Fibroblast of peridontal ligament (primary cell): ENCODE results near the gene CNTNAP2.

ENCODE experiments used
- DNase-seq: peaks from one replicate; pipeline ENCODE4 v3.0.0-alpha.2; 2010; ENCODE audit errors: extremely low read depth

CNTNAP2 gene

GRCh38 chr7:146683439-146683838 lies 566.8 kb downstream of the CNTNAP2 start:
- peak; percentile 23 for DNase-seq

GRCh38 chr7:146690987-146691386 lies 574.4 kb downstream of the CNTNAP2 start:
- no peak for DNase-seq

GRCh38 chr7:146698995-146699610 lies 582.5 kb downstream of the CNTNAP2 start:
- no peak for DNase-seq

GRCh38 chr7:146700015-146700560 lies 583.5 kb downstream of the CNTNAP2 start:
- DNase-seq: no peak

- no peak for DNase-seq
Measured at GRCh38 chr7:146701166-146701565, 584.6 kb downstream of the CNTNAP2 start.

- no peak for DNase-seq
Measured at GRCh38 chr7:146702898-146703297, 586.3 kb downstream of the CNTNAP2 start.

GRCh38 chr7:146709451-146710027 lies 592.9 kb downstream of the CNTNAP2 start:
- DNase-seq: no peak

- no peak for DNase-seq
Measured at GRCh38 chr7:146713205-146713604, 596.6 kb downstream of the CNTNAP2 start.

- no peak for DNase-seq
Measured at GRCh38 chr7:146713934-146714333, 597.3 kb downstream of the CNTNAP2 start.

- no peak for DNase-seq
Measured at GRCh38 chr7:146720195-146720594, 603.6 kb downstream of the CNTNAP2 start.

GRCh38 chr7:146722986-146723385 lies 606.4 kb downstream of the CNTNAP2 start:
- DNase-seq: no peak

- DNase-seq: no peak
Measured at GRCh38 chr7:146725520-146725919, 608.9 kb downstream of the CNTNAP2 start.

- DNase-seq: no peak
Measured at GRCh38 chr7:146728141-146728540, 611.5 kb downstream of the CNTNAP2 start.

GRCh38 chr7:146728611-146729010 lies 612.0 kb downstream of the CNTNAP2 start:
- no peak for DNase-seq

GRCh38 chr7:146731185-146731584 lies 614.6 kb downstream of the CNTNAP2 start:
- no peak for DNase-seq

GRCh38 chr7:146735992-146736391 lies 619.4 kb downstream of the CNTNAP2 start:
- DNase-seq: no peak

- DNase-seq: peak; percentile 15
Measured at GRCh38 chr7:146736446-146737190, 620.0 kb downstream of the CNTNAP2 start.

GRCh38 chr7:146740039-146740438 lies 623.4 kb downstream of the CNTNAP2 start:
- DNase-seq: no peak

GRCh38 chr7:146741911-146742310 lies 625.3 kb downstream of the CNTNAP2 start:
- DNase-seq: no peak

- DNase-seq: no peak
Measured at GRCh38 chr7:146754385-146754784, 637.8 kb downstream of the CNTNAP2 start.

- no peak for DNase-seq
Measured at GRCh38 chr7:146755585-146755984, 639.0 kb downstream of the CNTNAP2 start.

GRCh38 chr7:146764458-146764857 lies 647.9 kb downstream of the CNTNAP2 start:
- DNase-seq: no peak

GRCh38 chr7:146768957-146769356 lies 652.4 kb downstream of the CNTNAP2 start:
- DNase-seq: no peak
